HepG2 (cell line): ENCODE data around the gene GRIK1.

Experiments used
- CEBPB ChIP-seq: IDR thresholded peaks from 2 replicates; pipeline ENCODE4 v1.6.1; 2011; ENCODE audit warnings: low read depth, low read length, improper control_type of control experiment, borderline replicate concordance
- GATA4 ChIP-seq: sonication (generic); IDR thresholded peaks from 2 replicates; pipeline ENCODE4 v1.6.1; 2016; ENCODE audit warnings: antibody characterized with exemption, low read depth, borderline replicate concordance
- JUND ChIP-seq: sonication (generic); formaldehyde crosslinking; IDR thresholded peaks from 2 replicates; pipeline ENCODE4 v1.8.0; 2022; ENCODE audit warnings: mild to moderate bottlenecking, missing genetic modification reagents
- KLF16 ChIP-seq, 2 experiments: sonication (generic) in 1 of 2; formaldehyde crosslinking in 1 of 2; IDR thresholded peaks; 2 replicates each; pipeline versions ENCODE4 v1.6.1 to v1.8.0; 2016 to 2023; ENCODE audit warnings: missing genetic modification reagents in 2 of 2, missing compliant biosample characterization in 1 of 2
- PHF21A ChIP-seq: sonication (generic); formaldehyde crosslinking; IDR thresholded peaks from 2 replicates; pipeline ENCODE4 v1.5.0; 2020; ENCODE audit warnings: mild to moderate bottlenecking, missing genetic modification reagents
- POLR2AphosphoS5 ChIP-seq: IDR thresholded peaks from 2 replicates; pipeline ENCODE4 v1.6.1; 2012; ENCODE audit warnings: low read depth, low read length
- RAD21 ChIP-seq: fragments of 450-650 bp; formaldehyde crosslinking; IDR thresholded peaks from 2 replicates; pipeline ENCODE4 v1.5.0; 2020; ENCODE audit warnings: mild to moderate bottlenecking
- RFX5 ChIP-seq: IDR thresholded peaks from 2 replicates; pipeline ENCODE4 v1.6.1; 2011; ENCODE audit warnings: low read depth, low read length, improper control_type of control experiment
- RXRA ChIP-seq: sonication (generic); formaldehyde crosslinking; IDR thresholded peaks from 2 replicates; pipeline ENCODE4 v1.5.1; 2020; ENCODE audit warnings: missing genetic modification reagents
- ZFX ChIP-seq: sonication (generic); formaldehyde crosslinking; IDR thresholded peaks from 2 replicates; pipeline ENCODE4 v1.4.0; 2020; ENCODE audit warnings: mild to moderate bottlenecking, low read depth, missing genetic modification reagents, moderate library complexity
- ZNF570 ChIP-seq: sonication (generic); formaldehyde crosslinking; IDR thresholded peaks from 2 replicates; pipeline ENCODE4 v1.4.0; 2020; ENCODE audit warnings: mild to moderate bottlenecking, missing genetic modification reagents, borderline replicate concordance
- ZNF598 ChIP-seq: sonication (generic); formaldehyde crosslinking; IDR thresholded peaks from 2 replicates; pipeline ENCODE4 v1.5.1; 2020; ENCODE audit warnings: mild to moderate bottlenecking, missing genetic modification reagents, borderline replicate concordance
- ZZZ3 ChIP-seq: sonication (generic); formaldehyde crosslinking; IDR thresholded peaks from 2 replicates; pipeline ENCODE4 v1.4.0; 2020; ENCODE audit warnings: missing genetic modification reagents, mild to moderate bottlenecking, borderline replicate concordance
- TF ChIP-seq, protein P1 (sequence below): sonication (generic); formaldehyde crosslinking; IDR thresholded peaks from 2 replicates; pipeline ENCODE4 v1.8.1; 2022; ENCODE audit warnings: low read depth, mild to moderate bottlenecking, missing genetic modification reagents

DNA sequence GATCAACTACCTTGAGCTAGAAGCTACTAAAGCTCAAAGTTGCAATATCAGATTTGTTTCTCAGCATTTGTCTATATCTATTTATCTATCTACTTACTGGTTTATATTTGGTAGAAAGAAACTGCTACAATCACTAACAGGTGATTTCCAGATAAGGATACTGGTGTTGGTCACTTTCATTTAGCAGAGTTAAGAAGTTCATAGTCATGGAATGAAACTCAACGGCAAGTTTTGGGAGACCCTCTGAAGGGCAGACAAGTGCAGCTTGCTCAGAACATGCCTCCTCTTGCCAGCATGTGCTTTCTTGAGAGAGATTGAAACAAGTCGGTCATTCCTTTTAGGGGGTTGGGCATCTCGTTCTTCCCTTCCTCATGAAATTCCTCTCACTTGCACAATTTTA is 296.5 kb downstream of the GRIK1 start:
- TF ChIP-seq POLR2AphosphoS5 (no peak), ZNF598 (CRISPR knock-in tag) (no peak), KLF16 (CRISPR knock-in tag; IDR thresholded peaks at IDR 0.05) (no peak), GATA4 (no peak), RFX5 (no peak), ZFX (CRISPR knock-in tag) (no peak), RAD21 (no peak), CEBPB (no peak), ZNF570 (no peak), RXRA (no peak), ZZZ3 (CRISPR knock-in tag) (no peak), JUND (no peak), PHF21A (CRISPR knock-in tag) (no peak)
- TF ChIP-seq, protein P1, sequence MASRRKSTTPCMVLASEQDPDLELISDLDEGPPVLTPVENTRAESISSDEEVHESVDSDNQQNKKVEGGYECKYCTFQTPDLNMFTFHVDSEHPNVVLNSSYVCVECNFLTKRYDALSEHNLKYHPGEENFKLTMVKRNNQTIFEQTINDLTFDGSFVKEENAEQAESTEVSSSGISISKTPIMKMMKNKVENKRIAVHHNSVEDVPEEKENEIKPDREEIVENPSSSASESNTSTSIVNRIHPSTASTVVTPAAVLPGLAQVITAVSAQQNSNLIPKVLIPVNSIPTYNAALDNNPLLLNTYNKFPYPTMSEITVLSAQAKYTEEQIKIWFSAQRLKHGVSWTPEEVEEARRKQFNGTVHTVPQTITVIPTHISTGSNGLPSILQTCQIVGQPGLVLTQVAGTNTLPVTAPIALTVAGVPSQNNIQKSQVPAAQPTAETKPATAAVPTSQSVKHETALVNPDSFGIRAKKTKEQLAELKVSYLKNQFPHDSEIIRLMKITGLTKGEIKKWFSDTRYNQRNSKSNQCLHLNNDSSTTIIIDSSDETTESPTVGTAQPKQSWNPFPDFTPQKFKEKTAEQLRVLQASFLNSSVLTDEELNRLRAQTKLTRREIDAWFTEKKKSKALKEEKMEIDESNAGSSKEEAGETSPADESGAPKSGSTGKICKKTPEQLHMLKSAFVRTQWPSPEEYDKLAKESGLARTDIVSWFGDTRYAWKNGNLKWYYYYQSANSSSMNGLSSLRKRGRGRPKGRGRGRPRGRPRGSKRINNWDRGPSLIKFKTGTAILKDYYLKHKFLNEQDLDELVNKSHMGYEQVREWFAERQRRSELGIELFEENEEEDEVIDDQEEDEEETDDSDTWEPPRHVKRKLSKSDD (CRISPR knock-in tag) = no peak
